ENCODE data around the gene CERS6.

CERS6 gene

GRCh38 chr2:168445960-168446359 is 10.1 kb upstream of the CERS6 start:
- DNase-seq = no peak

GRCh38 chr2:168448980-168449379 is 7.1 kb upstream of the CERS6 start:
- no peak for DNase-seq

- DNase-seq = no peak
Measured at GRCh38 chr2:168449419-168449818, 6.7 kb upstream of the CERS6 start.

- DNase-seq = no peak
Measured at GRCh38 chr2:168450171-168450570, 5.9 kb upstream of the CERS6 start.

- no peak for DNase-seq
Measured at GRCh38 chr2:168450732-168451131, 5.3 kb upstream of the CERS6 start.

GRCh38 chr2:168452781-168453180 is 3.3 kb upstream of the CERS6 start:
- no peak for DNase-seq

- no peak for DNase-seq
Measured at GRCh38 chr2:168453404-168453803, 2.7 kb upstream of the CERS6 start.

- DNase-seq = no peak
Measured at GRCh38 chr2:168454737-168455644, 1.1 kb upstream of the CERS6 start.

- DNase-seq = peak; percentile 67
Measured at GRCh38 chr2:168456521-168457189, 583 bp downstream of the CERS6 start.

GRCh38 chr2:168457190-168457895 is 1.3 kb downstream of the CERS6 start:
- no peak for DNase-seq

GRCh38 chr2:168458139-168458538 is 2.1 kb downstream of the CERS6 start:
- DNase-seq = no peak

- no peak for DNase-seq
Measured at GRCh38 chr2:168459256-168459655, 3.2 kb downstream of the CERS6 start.

GRCh38 chr2:168460571-168460970 is 4.5 kb downstream of the CERS6 start:
- no peak for DNase-seq

- DNase-seq = no peak
Measured at GRCh38 chr2:168461178-168461941, 5.3 kb downstream of the CERS6 start.

GRCh38 chr2:168461942-168462331 is 5.9 kb downstream of the CERS6 start:
- no peak for DNase-seq

GRCh38 chr2:168462543-168463045 is 6.5 kb downstream of the CERS6 start:
- no peak for DNase-seq

GRCh38 chr2:168465594-168465993 is 9.5 kb downstream of the CERS6 start:
- DNase-seq = no peak

- DNase-seq = no peak
Measured at GRCh38 chr2:168466190-168466737, 10.2 kb downstream of the CERS6 start.

GRCh38 chr2:168466834-168467565 is 10.9 kb downstream of the CERS6 start:
- no peak for DNase-seq

- DNase-seq = no peak
Measured at GRCh38 chr2:168467729-168468128, 11.7 kb downstream of the CERS6 start.

- no peak for DNase-seq
Measured at GRCh38 chr2:168468354-168468753, 12.3 kb downstream of the CERS6 start.
